Stimulated activated naive CD8-positive, alpha-beta T cell treated with anti-CD3 and anti-CD28 coated beads, Interleukin-15, Interleukin-2, amounts not matched to agents 100 ng/mL and 50 ng/mL, for 24 hours (primary cell): ENCODE measurements around the gene ADAMTS2.

ENCODE experiments used
- H3K27ac Mint-ChIP-seq: one replicate; pipeline ENCODE4 v1.8.0; 2021; ENCODE audit warnings: mild to moderate bottlenecking, mixed read lengths
- H3K27me3 Mint-ChIP-seq: one replicate; pipeline ENCODE4 v1.8.0; 2021; ENCODE audit warnings: mixed read lengths
- H3K36me3 Mint-ChIP-seq: one replicate; pipeline ENCODE4 v1.8.0; 2021; ENCODE audit warnings: low read depth, mixed read lengths
- H3K4me1 Mint-ChIP-seq: one replicate; pipeline ENCODE4 v1.8.0; 2021; ENCODE audit warnings: low read depth, mixed read lengths
- H3K4me3 Mint-ChIP-seq: one replicate; pipeline ENCODE4 v1.8.0; 2021; ENCODE audit warnings: mild to moderate bottlenecking, mixed read lengths
- H3K9me3 Mint-ChIP-seq: one replicate; pipeline ENCODE4 v1.8.0; 2021; ENCODE audit warnings: mixed read lengths

Gene ADAMTS2

GRCh38 chr5:179345433-179346321 is at the start of gene ADAMTS2:
ADAMTS2 (minus strand) TSS chr5:179345461; CDS start chr5:179345328, 133 bp downstream.
- no peak within 1 kb of the TSS for H3K27ac Mint-ChIP-seq
- no peaks in the 10 kb centered on the region for H3K9me3 Mint-ChIP-seq
- H3K27me3 Mint-ChIP-seq: peaks cover 58% of the 10 kb centered on the region
- no peak within 1 kb of the TSS for H3K4me3 Mint-ChIP-seq
- H3K36me3 Mint-ChIP-seq: no peaks in the 10 kb centered on the region
- peaks cover 9% of the 10 kb centered on the region for H3K4me1 Mint-ChIP-seq

- H3K27ac Mint-ChIP-seq: no peak overlapping the region
- H3K27me3 Mint-ChIP-seq: peaks cover 8% of the 10 kb centered on the region
- H3K36me3 Mint-ChIP-seq: no peaks in the 10 kb centered on the region
- H3K4me3 Mint-ChIP-seq: no peak overlapping the region
- H3K4me1 Mint-ChIP-seq: no peaks in the 10 kb centered on the region
- H3K9me3 Mint-ChIP-seq: peaks cover 39% of the 10 kb centered on the region
Measured at GRCh38 chr5:179393078-179393477, 47.8 kb upstream of the ADAMTS2 start.

DNA sequence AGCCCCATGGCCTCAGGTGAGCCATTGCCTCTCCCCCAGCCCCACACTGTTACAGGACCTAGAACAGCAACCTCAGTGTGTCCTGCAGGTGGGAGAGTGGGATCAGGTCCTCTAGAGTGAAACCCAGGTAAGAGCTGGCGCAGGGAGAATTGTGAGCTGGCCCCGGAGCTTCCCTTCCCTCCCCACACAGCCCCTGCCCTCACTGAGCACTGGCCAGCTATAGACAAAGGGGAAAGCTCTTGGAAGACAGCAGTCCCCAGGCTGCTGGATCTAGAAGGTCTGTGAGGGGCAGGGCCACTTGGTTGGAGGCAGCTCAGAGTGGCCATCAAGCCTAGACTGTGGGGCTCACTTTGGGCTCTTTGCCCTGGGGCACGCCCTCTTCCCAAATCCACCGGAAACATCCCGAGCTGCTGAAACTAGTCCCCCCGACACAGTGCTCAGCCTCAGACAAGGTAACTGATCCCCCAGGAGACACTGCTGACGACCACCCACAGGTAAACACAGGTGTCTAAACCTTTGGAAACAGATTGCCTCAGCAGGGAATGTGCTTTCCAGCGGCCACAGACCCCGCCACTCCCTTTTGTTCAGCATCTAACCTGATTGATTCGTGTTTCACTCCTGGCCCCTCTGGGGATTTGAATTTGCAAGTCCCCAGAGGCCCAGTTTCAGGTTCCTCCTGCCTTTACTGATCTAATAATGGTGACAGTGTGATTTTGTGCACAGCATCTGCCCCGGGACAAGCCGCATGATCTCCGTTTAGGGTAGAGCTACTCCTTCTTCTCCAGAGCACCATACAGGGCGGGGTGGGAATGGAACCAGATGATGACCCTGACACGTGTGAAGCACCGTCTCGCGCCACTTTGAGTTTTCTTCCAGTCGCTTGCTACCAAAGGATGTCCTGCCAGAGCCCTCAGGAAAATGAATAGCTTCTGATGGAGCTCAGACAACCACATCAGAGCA is 42.2 kb upstream of the ADAMTS2 start:
- H3K4me3 Mint-ChIP-seq: no peak overlapping the region
- peaks cover 25% of the 10 kb centered on the region for H3K9me3 Mint-ChIP-seq
- H3K36me3 Mint-ChIP-seq: no peaks in the 10 kb centered on the region
- H3K27me3 Mint-ChIP-seq: no peaks in the 10 kb centered on the region
- no peak overlapping the region for H3K27ac Mint-ChIP-seq
- no peaks in the 10 kb centered on the region for H3K4me1 Mint-ChIP-seq

GRCh38 chr5:179385914-179386313 is 40.7 kb upstream of the ADAMTS2 start:
- H3K4me3 Mint-ChIP-seq: no peak overlapping the region
- no peak overlapping the region for H3K27ac Mint-ChIP-seq
- H3K4me1 Mint-ChIP-seq: no peaks in the 10 kb centered on the region
- no peaks in the 10 kb centered on the region for H3K36me3 Mint-ChIP-seq
- H3K9me3 Mint-ChIP-seq: peaks cover 17% of the 10 kb centered on the region
- no peaks in the 10 kb centered on the region for H3K27me3 Mint-ChIP-seq

DNA sequence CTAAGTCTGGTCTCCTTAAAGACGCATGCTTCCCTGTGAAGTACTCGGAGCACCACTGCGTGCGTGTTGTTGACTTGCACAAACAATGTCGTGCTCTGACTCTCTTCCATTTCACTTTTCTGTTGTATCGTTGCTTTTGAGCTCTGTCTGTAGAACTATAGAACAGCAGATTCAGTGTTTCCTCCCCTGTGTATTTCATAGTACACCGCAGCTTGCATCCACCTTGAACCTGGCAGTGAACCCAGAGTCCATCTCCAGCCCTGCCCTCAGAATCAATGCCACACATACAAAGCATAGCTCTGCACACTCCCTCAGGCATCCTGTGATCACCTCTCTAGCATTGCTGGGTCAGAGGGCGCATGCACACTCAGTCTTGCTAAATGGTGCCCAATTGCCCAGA is 37.2 kb upstream of the ADAMTS2 start:
- Mint-ChIP-seq H3K4me3 (no peak overlapping the region), H3K27ac (no peak overlapping the region), H3K4me1 (no peaks in the 10 kb centered on the region), H3K9me3 (no peaks in the 10 kb centered on the region), H3K36me3 (no peaks in the 10 kb centered on the region), H3K27me3 (no peaks in the 10 kb centered on the region)

DNA sequence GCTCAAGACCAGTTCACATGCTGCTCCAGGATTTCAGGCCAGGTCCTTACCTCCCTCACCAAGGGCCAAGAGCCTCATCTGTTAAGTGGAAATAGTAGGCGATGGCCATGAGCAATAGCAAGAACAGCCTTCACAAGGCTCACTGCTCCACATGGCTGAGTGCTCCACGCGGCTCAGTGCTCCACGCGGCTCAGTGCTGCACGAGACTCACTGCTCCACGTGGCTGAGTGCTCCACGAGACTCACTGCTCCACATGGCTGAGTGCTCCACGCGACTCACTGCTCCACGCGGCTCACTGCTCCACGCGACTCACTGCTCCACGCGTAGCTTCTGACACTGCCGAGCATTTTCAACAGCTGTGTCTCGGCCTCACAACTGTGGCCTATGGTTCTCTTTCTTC is 36.4 kb upstream of the ADAMTS2 start:
- H3K4me3 Mint-ChIP-seq: no peak overlapping the region
- no peaks in the 10 kb centered on the region for H3K27me3 Mint-ChIP-seq
- no peak overlapping the region for H3K27ac Mint-ChIP-seq
- no peaks in the 10 kb centered on the region for H3K36me3 Mint-ChIP-seq
- no peaks in the 10 kb centered on the region for H3K4me1 Mint-ChIP-seq
- no peaks in the 10 kb centered on the region for H3K9me3 Mint-ChIP-seq

DNA sequence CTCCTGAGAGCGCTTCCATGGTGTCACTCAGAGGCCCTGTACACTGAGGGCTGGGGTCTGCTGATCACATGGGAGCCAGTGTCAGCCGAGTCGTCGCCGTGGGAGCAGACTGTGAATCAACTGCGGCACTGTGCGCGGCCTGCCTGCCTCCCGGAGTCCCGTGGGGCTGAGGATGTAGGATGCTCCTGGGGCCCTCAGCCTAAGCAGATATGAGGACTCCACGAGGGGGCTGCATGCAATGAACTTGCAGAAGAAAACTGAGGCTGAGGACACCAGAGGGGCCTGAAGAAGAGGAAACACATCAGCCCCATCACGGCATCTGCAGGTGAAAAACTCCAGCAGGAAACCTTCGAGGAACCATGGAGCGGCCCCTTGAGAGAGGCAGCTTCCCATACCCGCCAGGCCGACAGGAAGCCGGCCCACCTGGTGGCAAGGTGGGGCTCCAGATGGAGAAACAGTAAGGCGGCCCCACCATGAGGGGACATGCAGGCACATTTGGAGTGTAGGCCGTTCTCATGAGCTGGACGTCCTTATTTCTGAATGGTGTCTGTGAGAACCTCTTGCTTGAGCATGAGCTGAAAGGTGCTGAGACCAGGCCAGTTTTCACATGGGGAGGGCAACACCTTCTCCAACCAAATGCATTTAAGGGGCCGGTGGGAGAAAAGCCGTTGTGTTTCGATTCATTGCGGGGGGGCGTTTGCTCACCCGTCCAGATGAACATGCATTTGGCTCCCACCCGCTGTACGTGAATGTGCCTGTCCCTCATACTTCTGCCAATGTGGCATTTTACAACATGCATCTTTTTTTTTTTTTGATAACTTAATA is 35.2 kb upstream of the ADAMTS2 start:
- no peak overlapping the region for H3K27ac Mint-ChIP-seq
- no peak overlapping the region for H3K4me3 Mint-ChIP-seq
- no peaks in the 10 kb centered on the region for H3K9me3 Mint-ChIP-seq
- H3K36me3 Mint-ChIP-seq: no peaks in the 10 kb centered on the region
- H3K27me3 Mint-ChIP-seq: no peaks in the 10 kb centered on the region
- no peaks in the 10 kb centered on the region for H3K4me1 Mint-ChIP-seq

DNA sequence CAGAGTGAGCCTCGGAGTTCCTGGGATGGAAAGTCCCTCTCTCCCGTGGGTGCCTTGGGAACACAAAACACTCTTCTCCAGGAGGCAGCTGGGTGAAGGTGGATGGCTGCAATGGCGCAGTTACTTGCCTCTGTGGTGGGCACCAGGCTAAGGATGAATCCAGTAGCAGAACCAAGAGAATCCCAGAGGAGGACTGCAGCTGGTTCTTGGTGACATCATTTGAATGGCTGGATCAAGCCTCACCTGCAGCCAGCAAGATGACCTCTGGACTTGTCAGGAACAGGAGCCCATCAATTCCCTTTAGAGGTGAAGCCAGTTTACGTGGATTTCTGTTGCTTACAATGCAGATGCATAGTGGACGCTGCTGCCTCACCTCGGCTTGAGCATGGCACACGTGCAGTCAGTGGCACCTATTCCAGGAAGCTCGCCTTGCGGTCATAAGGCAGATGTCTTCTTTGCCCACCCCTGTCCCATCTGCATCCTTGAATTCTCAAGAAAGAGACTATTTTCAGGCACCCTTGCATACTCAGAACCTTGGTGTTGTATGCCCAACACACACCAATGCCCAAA is 34.1 kb upstream of the ADAMTS2 start:
- H3K9me3 Mint-ChIP-seq: no peaks in the 10 kb centered on the region
- no peak overlapping the region for H3K4me3 Mint-ChIP-seq
- H3K4me1 Mint-ChIP-seq: no peaks in the 10 kb centered on the region
- H3K27me3 Mint-ChIP-seq: no peaks in the 10 kb centered on the region
- H3K27ac Mint-ChIP-seq: no peak overlapping the region
- H3K36me3 Mint-ChIP-seq: no peaks in the 10 kb centered on the region

- Mint-ChIP-seq H3K4me1 (no peaks in the 10 kb centered on the region), H3K36me3 (no peaks in the 10 kb centered on the region), H3K27ac (no peak overlapping the region), H3K9me3 (no peaks in the 10 kb centered on the region), H3K27me3 (no peaks in the 10 kb centered on the region), H3K4me3 (no peak overlapping the region)
Measured at GRCh38 chr5:179378441-179379271, 33.4 kb upstream of the ADAMTS2 start.

DNA sequence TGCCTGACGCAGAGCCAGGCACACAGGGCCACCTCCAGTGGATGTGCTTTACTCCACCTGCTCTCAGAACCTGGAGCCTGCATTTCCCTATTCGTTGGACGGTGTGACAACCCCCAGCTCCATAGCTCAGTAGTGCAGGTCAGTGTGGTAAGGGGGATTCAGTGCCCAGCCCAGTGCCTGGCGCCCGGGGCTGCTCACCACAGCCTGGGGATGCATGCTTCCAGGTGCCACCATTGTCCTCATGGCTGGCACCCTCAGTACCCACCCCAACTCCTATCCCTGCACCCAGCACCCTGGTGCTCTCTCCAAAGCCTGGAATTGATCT is 32.8 kb upstream of the ADAMTS2 start:
- Mint-ChIP-seq H3K27me3 (no peaks in the 10 kb centered on the region), H3K27ac (no peak overlapping the region), H3K4me1 (no peaks in the 10 kb centered on the region), H3K9me3 (no peaks in the 10 kb centered on the region), H3K36me3 (no peaks in the 10 kb centered on the region), H3K4me3 (no peak overlapping the region)

DNA sequence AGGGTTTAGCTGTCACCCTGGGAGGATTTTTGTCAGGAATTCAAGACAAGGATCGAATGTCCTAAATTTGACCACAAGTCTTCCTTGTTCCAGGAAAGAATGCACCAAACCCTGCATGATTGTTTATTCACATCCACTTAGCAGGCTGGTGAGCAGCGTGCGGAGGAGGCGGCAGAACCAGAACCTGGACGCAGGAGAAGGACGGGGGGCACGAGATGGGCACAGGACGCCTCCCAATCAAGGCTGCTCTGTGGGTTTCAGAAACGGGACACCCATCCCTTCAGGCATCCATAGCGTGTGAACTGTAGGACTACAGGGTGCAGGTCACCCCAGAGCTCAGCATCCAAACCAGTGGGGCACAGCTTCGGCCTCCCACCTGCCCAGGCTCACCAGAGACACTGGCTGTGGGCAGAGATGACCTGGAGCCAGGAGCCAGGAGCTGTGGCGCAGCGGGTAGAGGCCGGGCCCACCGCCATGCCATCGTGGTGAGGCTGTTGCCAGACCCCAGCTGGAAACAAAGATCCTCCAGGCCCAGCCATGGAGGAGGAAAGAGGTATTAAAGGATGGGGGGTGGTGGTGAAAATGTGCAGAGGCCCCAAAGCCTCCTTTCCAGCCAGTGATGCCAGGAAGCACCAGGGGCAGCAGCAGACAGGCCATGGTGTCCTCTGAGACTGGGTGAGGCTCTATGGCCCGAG is 32.3 kb upstream of the ADAMTS2 start:
- Mint-ChIP-seq H3K36me3 (no peaks in the 10 kb centered on the region), H3K27ac (no peak overlapping the region), H3K9me3 (no peaks in the 10 kb centered on the region), H3K4me3 (no peak overlapping the region), H3K4me1 (no peaks in the 10 kb centered on the region), H3K27me3 (no peaks in the 10 kb centered on the region)

GRCh38 chr5:179376701-179377420 is 31.6 kb upstream of the ADAMTS2 start:
- no peaks in the 10 kb centered on the region for H3K36me3 Mint-ChIP-seq
- H3K9me3 Mint-ChIP-seq: no peaks in the 10 kb centered on the region
- H3K27me3 Mint-ChIP-seq: no peaks in the 10 kb centered on the region
- H3K4me3 Mint-ChIP-seq: no peak overlapping the region
- H3K4me1 Mint-ChIP-seq: no peaks in the 10 kb centered on the region
- no peak overlapping the region for H3K27ac Mint-ChIP-seq

- H3K36me3 Mint-ChIP-seq: no peaks in the 10 kb centered on the region
- no peak overlapping the region for H3K4me3 Mint-ChIP-seq
- no peaks in the 10 kb centered on the region for H3K9me3 Mint-ChIP-seq
- no peaks in the 10 kb centered on the region for H3K27me3 Mint-ChIP-seq
- H3K4me1 Mint-ChIP-seq: no peaks in the 10 kb centered on the region
- no peak overlapping the region for H3K27ac Mint-ChIP-seq
Measured at GRCh38 chr5:179375831-179376365, 30.6 kb upstream of the ADAMTS2 start.
